SU-DHL-6 (cell line): Measurements from ENCODE around the gene DTHD1.

Experiments used
- H2AFZ ChIP-seq: fragments of 200-600 bp; sonication (generic); 2 replicates; pipeline ENCODE4 v1.6.1; 2014; ENCODE audit warnings: low read depth, mild to moderate bottlenecking, moderate library complexity, mixed read lengths, antibody characterized with exemption, low read length; ENCODE audit not compliant: severe bottlenecking
- H3F3A ChIP-seq: fragments of 200-600 bp; shearing (Covaris generic); 2 replicates; pipeline ENCODE4 v1.6.0; 2016; ENCODE audit warnings: antibody characterized with exemption, mild to moderate bottlenecking; ENCODE audit not compliant: insufficient read depth
- H3K27ac ChIP-seq: fragments of 200-600 bp; sonication (generic); 2 replicates; pipeline ENCODE4 v1.5.1; 2016; ENCODE audit warnings: low read depth, mild to moderate bottlenecking, low read length, moderate library complexity, mixed read lengths
- H3K27me3 ChIP-seq: fragments of 200-600 bp; sonication (generic), shearing (Covaris generic); 2 replicates; pipeline ENCODE4 v1.6.0; 2014; ENCODE audit warnings: mild to moderate bottlenecking, low read length
- H3K36me3 ChIP-seq: fragments of 200-600 bp; sonication (generic); 2 replicates; pipeline ENCODE4 v1.6.1; 2014; ENCODE audit warnings: mild to moderate bottlenecking, low read length, mixed read lengths
- H3K4me2 ChIP-seq: fragments of 300-600, 200-600 bp; shearing (Covaris generic), sonication (generic); 2 replicates; pipeline ENCODE4 v1.6.0; 2014; ENCODE audit warnings: low read length, low read depth, mild to moderate bottlenecking; ENCODE audit not compliant: poor library complexity, severe bottlenecking
- H3K4me3 ChIP-seq: fragments of 200-600 bp; sonication (generic); 2 replicates; pipeline ENCODE4 v1.5.1; 2014; ENCODE audit warnings: antibody characterized with exemption, low read length, mild to moderate bottlenecking, mixed read lengths; ENCODE audit not compliant: insufficient read depth, poor library complexity, severe bottlenecking
- H3K79me2 ChIP-seq: fragments of 200-600 bp; sonication (generic); 2 replicates; pipeline ENCODE4 v1.6.1; 2014; ENCODE audit warnings: mild to moderate bottlenecking, low read length, moderate library complexity; ENCODE audit not compliant: insufficient read depth
- H3K9ac ChIP-seq: fragments of 200-600 bp; sonication (generic); 2 replicates; pipeline ENCODE4 v1.7.0; 2014; ENCODE audit warnings: mild to moderate bottlenecking, low read length
- H3K9me2 ChIP-seq: fragments of 200-600 bp; sonication (generic); replicated peaks from 2 replicates; pipeline ENCODE4 v1.6.1; 2014; ENCODE audit warnings: low read length; ENCODE audit not compliant: insufficient read depth
- H3K9me3 ChIP-seq: fragments of 200-600 bp; sonication (generic); 2 replicates; pipeline ENCODE4 v1.6.1; 2014; ENCODE audit warnings: low read length, mixed read lengths; ENCODE audit not compliant: insufficient read depth
- H4K20me1 ChIP-seq: fragments of 200-600 bp; sonication (generic); 2 replicates; pipeline ENCODE4 v1.6.1; 2014; ENCODE audit warnings: low read depth, mild to moderate bottlenecking, antibody characterized with exemption, low read length, moderate library complexity, mixed read lengths
- EZH2phosphoT487 ChIP-seq: fragments of 200-600 bp; sonication (generic), shearing (Covaris generic); conservative IDR thresholded peaks from 2 replicates; pipeline ENCODE4 v1.6.1; 2018; ENCODE audit warnings: mild to moderate bottlenecking, antibody characterized with exemption, low read length, moderate library complexity, mixed read lengths
- TF ChIP-seq, protein P1 (sequence below): fragments of 200-600 bp; sonication (generic); IDR thresholded peaks from one replicate; pipeline ENCODE4 v1.5.1; 2017; ENCODE audit warnings: antibody characterized with exemption, mild to moderate bottlenecking, low read length, moderate library complexity; ENCODE audit not compliant: insufficient read depth, poor library complexity, severe bottlenecking

DTHD1 gene

GRCh38 chr4:36286481-36286871, 5.1 kb downstream of the DTHD1 start:
- H4K20me1 ChIP-seq = no peaks in the 10 kb centered on the region
- TF ChIP-seq, protein P1, sequence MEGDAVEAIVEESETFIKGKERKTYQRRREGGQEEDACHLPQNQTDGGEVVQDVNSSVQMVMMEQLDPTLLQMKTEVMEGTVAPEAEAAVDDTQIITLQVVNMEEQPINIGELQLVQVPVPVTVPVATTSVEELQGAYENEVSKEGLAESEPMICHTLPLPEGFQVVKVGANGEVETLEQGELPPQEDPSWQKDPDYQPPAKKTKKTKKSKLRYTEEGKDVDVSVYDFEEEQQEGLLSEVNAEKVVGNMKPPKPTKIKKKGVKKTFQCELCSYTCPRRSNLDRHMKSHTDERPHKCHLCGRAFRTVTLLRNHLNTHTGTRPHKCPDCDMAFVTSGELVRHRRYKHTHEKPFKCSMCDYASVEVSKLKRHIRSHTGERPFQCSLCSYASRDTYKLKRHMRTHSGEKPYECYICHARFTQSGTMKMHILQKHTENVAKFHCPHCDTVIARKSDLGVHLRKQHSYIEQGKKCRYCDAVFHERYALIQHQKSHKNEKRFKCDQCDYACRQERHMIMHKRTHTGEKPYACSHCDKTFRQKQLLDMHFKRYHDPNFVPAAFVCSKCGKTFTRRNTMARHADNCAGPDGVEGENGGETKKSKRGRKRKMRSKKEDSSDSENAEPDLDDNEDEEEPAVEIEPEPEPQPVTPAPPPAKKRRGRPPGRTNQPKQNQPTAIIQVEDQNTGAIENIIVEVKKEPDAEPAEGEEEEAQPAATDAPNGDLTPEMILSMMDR = no peak
- no peak for TF ChIP-seq EZH2phosphoT487
- H3K79me2 ChIP-seq = no peaks in the 10 kb centered on the region
- H3K9me2 ChIP-seq = no peaks in the 10 kb centered on the region; the same call in 1 of the 2 replicates
- H3K9me3 ChIP-seq = no peaks in the 10 kb centered on the region
- no peak overlapping the region for H3K4me3 ChIP-seq
- no peaks in the 10 kb centered on the region for H3F3A ChIP-seq
- no peaks in the 10 kb centered on the region for H3K36me3 ChIP-seq
- H3K27me3 ChIP-seq = no peaks in the 10 kb centered on the region
- H3K4me2 ChIP-seq = no peak overlapping the region
- H3K9ac ChIP-seq = no peak overlapping the region
- no peak overlapping the region for H3K27ac ChIP-seq
- no peak overlapping the region for H2AFZ ChIP-seq

DNA sequence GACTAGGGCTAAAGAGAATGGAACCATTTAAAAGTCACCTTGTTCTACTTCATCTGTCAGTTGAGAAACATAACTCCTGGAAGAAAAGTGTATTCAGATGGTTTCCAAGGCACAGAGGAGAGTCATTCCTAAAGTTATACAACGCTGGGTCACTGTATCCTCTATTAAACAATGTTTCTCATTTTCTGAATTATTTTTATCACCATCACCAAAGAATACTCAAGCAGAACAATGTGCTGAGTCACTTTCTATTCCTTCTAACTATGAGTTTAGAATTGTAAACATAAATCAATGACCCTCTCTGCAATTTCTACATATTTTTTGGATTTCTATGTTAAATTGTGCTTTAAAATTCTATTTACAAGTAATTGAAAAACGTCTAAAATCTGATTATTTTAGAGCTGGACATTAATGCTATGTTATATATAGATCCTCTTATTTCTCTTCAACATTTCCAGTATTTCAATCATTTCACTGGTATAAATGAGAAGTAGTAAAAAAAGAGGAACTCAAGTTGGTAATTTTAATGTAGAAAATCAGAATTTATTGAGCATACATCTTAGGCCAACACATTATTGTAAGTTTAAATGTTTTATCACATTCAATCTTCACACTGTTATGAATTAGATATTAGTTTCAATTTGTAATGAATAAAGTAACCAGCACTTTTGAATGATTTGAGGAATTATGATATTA, 7.5 kb downstream of the DTHD1 start:
- H3K4me2 ChIP-seq = no peak overlapping the region
- H4K20me1 ChIP-seq = no peaks in the 10 kb centered on the region

GRCh38 chr4:36290641-36291040, 9.2 kb downstream of the DTHD1 start:
- Histone ChIP-seq H3K4me3 (no peak overlapping the region), H3F3A (no peaks in the 10 kb centered on the region), H3K79me2 (no peaks in the 10 kb centered on the region), H4K20me1 (no peaks in the 10 kb centered on the region), H2AFZ (no peak overlapping the region), H3K4me2 (no peak overlapping the region), H3K36me3 (no peaks in the 10 kb centered on the region), H3K9me2 (no peaks in the 10 kb centered on the region), H3K27ac (no peak overlapping the region), H3K27me3 (no peaks in the 10 kb centered on the region), H3K9me3 (no peaks in the 10 kb centered on the region), H3K9ac (no peak overlapping the region)
- TF ChIP-seq, protein P1 = no peak
- TF ChIP-seq EZH2phosphoT487 = no peak

More for the DNA sequence above, 7.5 kb downstream of the DTHD1 start:
- Histone ChIP-seq H3K4me3 (no peak overlapping the region), H3K9me2 (no peaks in the 10 kb centered on the region), H3K9ac (no peak overlapping the region), H3K9me3 (no peaks in the 10 kb centered on the region), H3K36me3 (no peaks in the 10 kb centered on the region), H3K27ac (no peak overlapping the region), H2AFZ (no peak overlapping the region), H3F3A (no peaks in the 10 kb centered on the region), H3K79me2 (no peaks in the 10 kb centered on the region), H3K27me3 (no peaks in the 10 kb centered on the region)
- TF ChIP-seq, protein P1 = no peak
- no peak for TF ChIP-seq EZH2phosphoT487
